Adipose tissue (tissue), 3 donors: ENCODE data around the gene SKAP2. TPM values are rescaled to one million over a fixed set of nuclear protein-coding genes. Genes with fewer than 3 reads are reported as not detected.

ENCODE experiments used
- H3K27ac ChIP-seq: one replicate; pipeline ENCODE4 v1.5.1; 2013; ENCODE audit warnings: low read depth, low read length
- WGBS, 3 donors: extraction: QIAGEN DNeasy Blood & Tissue Kit; methylation state at CpG; one replicate each; pipeline ENCODE4 v1.1.7; 2013; 5-methylcytosine and 5-hydroxymethylcytosine counted together
- polyA plus RNA-seq, 3 donors: library from polyadenylated mRNA; stranded (reverse); fragments of 200-250 nt; gene quantifications; one replicate each; pipeline ENCODE4 v1.2.3, GENCODE V29; 2013
- donor health status: healthy with polysubstance abuse.
- donor health status: Bipolar disorder and iron deficiency.
- donor health status: healthy.

SKAP2 gene
- polyA plus RNA-seq, 3 donors = 4.2 to 27.9 (median 18.1) TPM

GRCh38 chr7:26657206-26657641, 207.2 kb downstream of the SKAP2 start:
- 83 to 88% (median 85%) methylated on average over 2 of the region's 2 CpGs for WGBS, 3 donors
- no peak overlapping the region for H3K27ac ChIP-seq

- WGBS, 3 donors = 80 to 84% (median 82%) methylated on average over 4 of the region's 4 CpGs
Observed at GRCh38 chr7:26656735-26657134, 207.7 kb downstream of the SKAP2 start.

GRCh38 chr7:26655781-26656180, 208.6 kb downstream of the SKAP2 start:
- no peak overlapping the region for H3K27ac ChIP-seq
- WGBS, 3 donors = 83 to 90% (median 85%) methylated on average over 2 of the region's 2 CpGs

More at GRCh38 chr7:26656735-26657134, 207.7 kb downstream of the SKAP2 start:
- no peak overlapping the region for H3K27ac ChIP-seq

- H3K27ac ChIP-seq = no peak overlapping the region
- 30 to 53% (median 52%) methylated on average over 8 of the region's 8 CpGs for WGBS, 3 donors
Observed at GRCh38 chr7:26653430-26654399, 210.7 kb downstream of the SKAP2 start.

- 78 to 92% (median 90%) methylated on average over 8 of the region's 8 CpGs for WGBS, 3 donors
- no peak overlapping the region for H3K27ac ChIP-seq
Observed at GRCh38 chr7:26652401-26653100, 211.8 kb downstream of the SKAP2 start.

- 76 to 81% (median 77%) methylated on average over 2 of the region's 2 CpGs for WGBS, 3 donors
Observed at GRCh38 chr7:26650103-26650502, 214.3 kb downstream of the SKAP2 start.

GRCh38 chr7:26649388-26649787, 215.0 kb downstream of the SKAP2 start:
- 88 to 92% (median 90%) methylated on average over 3 of the region's 3 CpGs for WGBS, 3 donors
- H3K27ac ChIP-seq = no peak overlapping the region

More at GRCh38 chr7:26650103-26650502, 214.3 kb downstream of the SKAP2 start:
- H3K27ac ChIP-seq = no peak overlapping the region

- H3K27ac ChIP-seq = no peak overlapping the region
- WGBS, 3 donors = 69 to 80% (median 79%) methylated on average over 2 of the region's 2 CpGs
Observed at GRCh38 chr7:26648554-26648953, 215.8 kb downstream of the SKAP2 start.

- WGBS, 3 donors = 86 to 90% (median 89%) methylated on average over 7 of the region's 7 CpGs
- no peak overlapping the region for H3K27ac ChIP-seq
Observed at GRCh38 chr7:26646336-26647048, 217.9 kb downstream of the SKAP2 start.

GRCh38 chr7:26645121-26645520, 219.3 kb downstream of the SKAP2 start:
- WGBS, 3 donors = 62 to 79% (median 72%) methylated on average over 6 of the region's 6 CpGs
- no peak overlapping the region for H3K27ac ChIP-seq

GRCh38 chr7:26642416-26642815, 222.0 kb downstream of the SKAP2 start:
- 86 to 100% (median 98%) methylated on average over 3 of the region's 3 CpGs for WGBS, 3 donors
- H3K27ac ChIP-seq = no peak overlapping the region

- WGBS, 3 donors = 89 to 99% (median 98%) methylated on average over 5 of the region's 5 CpGs
- H3K27ac ChIP-seq = no peak overlapping the region
Observed at GRCh38 chr7:26639695-26640094, 224.7 kb downstream of the SKAP2 start.

GRCh38 chr7:26639111-26639510, 225.3 kb downstream of the SKAP2 start:
- 93 to 97% (median 96%) methylated on average over 4 of the region's 4 CpGs for WGBS, 3 donors
- H3K27ac ChIP-seq = no peak overlapping the region

GRCh38 chr7:26638140-26638539, 226.2 kb downstream of the SKAP2 start:
- H3K27ac ChIP-seq = no peak overlapping the region
- WGBS, 3 donors = 79 to 91% (median 91%) methylated on average over 14 of the region's 14 CpGs

GRCh38 chr7:26637610-26638009, 226.8 kb downstream of the SKAP2 start:
- H3K27ac ChIP-seq = no peak overlapping the region
- 70 to 78% (median 72%) methylated on average over 6 of the region's 6 CpGs for WGBS, 3 donors

GRCh38 chr7:26636808-26637207, 227.6 kb downstream of the SKAP2 start:
- no peak overlapping the region for H3K27ac ChIP-seq
- 86 to 95% (median 92%) methylated on average over 3 of the region's 3 CpGs for WGBS, 3 donors

- H3K27ac ChIP-seq = no peak overlapping the region
- 94 to 97% (median 96%) methylated on average over 3 of the region's 3 CpGs for whole genome bisulfite sequencing, 3 donors
Observed at GRCh38 chr7:26633557-26633956, 230.8 kb downstream of the SKAP2 start.

GRCh38 chr7:26631601-26632000, 232.8 kb downstream of the SKAP2 start:
- no peak overlapping the region for H3K27ac ChIP-seq
- WGBS, 3 donors = 89 to 94% (median 93%) methylated on average over 6 of the region's 6 CpGs
